Thyroid gland (tissue), 4 donors: ENCODE data around the gene ANKRD12.
"Not testable (repeated sequence)": the region's sequence is repeated elsewhere in the genome, so short reads cannot be mapped to it uniquely, and the experiment has no call there.

Experiments used
- CTCF ChIP-seq, 6 experiments: fragments of 200-600 bp in 3 of 6; fragments of 450-650 bp in 3 of 6; sonication (generic) in 3 of 6; IDR thresholded peaks; one replicate each; pipeline ENCODE4 v1.5.1; 2016 to 2019; ENCODE audit warnings: antibody characterized with exemption in 6 of 6, mild to moderate bottlenecking in 2 of 6, inconsistent platforms in 1 of 6, moderate library complexity in 1 of 6
- POLR2A ChIP-seq, 2 donors: fragments of 450-650 bp; IDR thresholded peaks; one replicate each; pipeline ENCODE4 v1.6.1; 2017; ENCODE audit warnings: antibody characterized with exemption in 2 of 2, mild to moderate bottlenecking in 2 of 2, moderate library complexity in 1 of 2

- TF ChIP-seq CTCF, POLR2A (IDR thresholded peaks at IDR 0.05): not testable (repeated sequence)
Observed at GRCh38 chr18:9165883-9166282, 29.3 kb downstream of the ANKRD12 start.
